GM19035 (cell line): ENCODE measurements around the gene FHOD3.
A peak's percentile ranks its signal among the peaks of the same experiment; 100 is the strongest.

Source experiments
- ATAC-seq: cut with Tn5 transposase; IDR thresholded peaks from one replicate; pipeline ENCODE4 v1.9.1; 2021; ENCODE audit not compliant: unreplicated experiment

The FHOD3 gene

GRCh38 chr18:36403896-36404820, 106.6 kb downstream of the FHOD3 start:
- no peak for ATAC-seq

- ATAC-seq = no peak
Observed at GRCh38 chr18:36405611-36406010, 108.1 kb downstream of the FHOD3 start.

- no peak for ATAC-seq
Observed at GRCh38 chr18:36406805-36407204, 109.3 kb downstream of the FHOD3 start.

- no peak for ATAC-seq
Observed at GRCh38 chr18:36408606-36409005, 111.1 kb downstream of the FHOD3 start.

- no peak for ATAC-seq
Observed at GRCh38 chr18:36409779-36410178, 112.3 kb downstream of the FHOD3 start.

- no peak for ATAC-seq
Observed at GRCh38 chr18:36410346-36410745, 112.8 kb downstream of the FHOD3 start.

GRCh38 chr18:36411745-36412168, 114.2 kb downstream of the FHOD3 start:
- ATAC-seq = no peak

- no peak for ATAC-seq
Observed at GRCh38 chr18:36412778-36413177, 115.3 kb downstream of the FHOD3 start.

- ATAC-seq = no peak
Observed at GRCh38 chr18:36415171-36415570, 117.7 kb downstream of the FHOD3 start.

GRCh38 chr18:36415625-36416024, 118.1 kb downstream of the FHOD3 start:
- no peak for ATAC-seq

GRCh38 chr18:36419188-36419899, 121.8 kb downstream of the FHOD3 start:
- no peak for ATAC-seq

GRCh38 chr18:36419900-36420531, 122.5 kb downstream of the FHOD3 start:
- peak; percentile 62 for ATAC-seq

GRCh38 chr18:36420826-36421225, 123.3 kb downstream of the FHOD3 start:
- ATAC-seq = no peak

- no peak for ATAC-seq
Observed at GRCh38 chr18:36424741-36425142, 127.2 kb downstream of the FHOD3 start.

- ATAC-seq = no peak
Observed at GRCh38 chr18:36427369-36427768, 129.9 kb downstream of the FHOD3 start.

- no peak for ATAC-seq
Observed at GRCh38 chr18:36427831-36428230, 130.3 kb downstream of the FHOD3 start.

GRCh38 chr18:36428431-36429029, 131.0 kb downstream of the FHOD3 start:
- no peak for ATAC-seq

- ATAC-seq = no peak
Observed at GRCh38 chr18:36432880-36433555, 135.5 kb downstream of the FHOD3 start.

- no peak for ATAC-seq
Observed at GRCh38 chr18:36436387-36436786, 138.9 kb downstream of the FHOD3 start.

GRCh38 chr18:36440614-36441013, 143.1 kb downstream of the FHOD3 start:
- no peak for ATAC-seq
